Calu3 (cell line): ENCODE measurements around the gene HHATL. TPM values are rescaled to one million over a fixed set of nuclear protein-coding genes. Genes with fewer than 3 reads are reported as not detected.

ENCODE experiments used
- BruUV-seq: library from RNA; stranded (reverse); fragments of 400-500 nt; replicated peaks from 2 replicates; lab custom pipeline; 2021; lab: Mats Ljungman, UMichigan
- CTCF ChIA-PET: fragments of 300-600 bp; sonication (Branson Sonifier 250); formaldehyde crosslinking; loops from one replicate; lab custom pipeline; 2022; ENCODE audit warnings: antibody characterized with exemption; lab: Charles Lee
- DNase-seq: peaks from one replicate; pipeline ENCODE4 v3.0.0; 2022
- H3K27ac Mint-ChIP-seq: one replicate; pipeline ENCODE4 v1.8.0; 2022; ENCODE audit warnings: mixed read lengths; ENCODE audit not compliant: unreplicated experiment
- H3K27me3 Mint-ChIP-seq: one replicate; pipeline ENCODE4 v1.8.0; 2022; ENCODE audit warnings: mixed read lengths; ENCODE audit not compliant: unreplicated experiment
- H3K36me3 Mint-ChIP-seq: one replicate; pipeline ENCODE4 v1.8.0; 2022; ENCODE audit warnings: mild to moderate bottlenecking, moderate library complexity, mixed read lengths; ENCODE audit not compliant: insufficient read depth, unreplicated experiment
- H3K4me1 Mint-ChIP-seq: one replicate; pipeline ENCODE4 v1.8.0; 2022; ENCODE audit warnings: mild to moderate bottlenecking, low read depth, mixed read lengths; ENCODE audit not compliant: unreplicated experiment
- H3K4me3 Mint-ChIP-seq: one replicate; pipeline ENCODE4 v1.8.0; 2022; ENCODE audit warnings: mild to moderate bottlenecking, low read depth, moderate library complexity, mixed read lengths; ENCODE audit not compliant: unreplicated experiment
- H3K9me3 Mint-ChIP-seq: one replicate; pipeline ENCODE4 v1.8.0; 2022; ENCODE audit warnings: low read depth, mixed read lengths; ENCODE audit not compliant: unreplicated experiment
- CTCF ChIP-seq: fragments of 200-600 bp; IDR thresholded peaks from one replicate; pipeline ENCODE4 v1.8.0; 2022; ENCODE audit warnings: antibody characterized with exemption; ENCODE audit not compliant: unreplicated experiment
- intact Hi-C: fragments of 100-400 bp; cut with micrococcal nuclease; formaldehyde crosslinking; loops from one replicate; pipeline ENCODE4 v1.10.0; 2022; ENCODE audit not compliant: unreplicated experiment
- total RNA-seq: library from RNA; stranded (reverse); gene quantifications from 2 replicates; pipeline ENCODE4 v1.2.3, GENCODE V29; 2022

Gene HHATL
- total RNA-seq, 1 experiment from 2014 or later, result not detected

- DNase-seq, result no peak
- Mint-ChIP-seq H3K27me3 (no peaks in the 10 kb centered on the region), H3K27ac (no peak overlapping the region), H3K4me1 (peaks cover 20% of the 10 kb centered on the region), H3K36me3 (peaks cover 26% of the 10 kb centered on the region), H3K9me3 (no peaks in the 10 kb centered on the region), H3K4me3 (no peak overlapping the region)
- TF ChIP-seq CTCF, result no peak
- intact Hi-C loops, result no loop called here
- no TSS peak for BruUV-seq
- CTCF ChIA-PET, result interaction anchor here (0.7 kb wide), 1 partner anchor 191 kb away, joined by 7 read pairs; no protein-coding TSS in a partner anchor
These were observed 53.6 kb downstream of the HHATL start for GRCh38 chr3:42649006-42649405.

- Mint-ChIP-seq H3K27me3 (no peaks in the 10 kb centered on the region), H3K9me3 (no peaks in the 10 kb centered on the region), H3K4me1 (peaks cover 17% of the 10 kb centered on the region), H3K27ac (no peak overlapping the region), H3K4me3 (no peak overlapping the region), H3K36me3 (peaks cover 17% of the 10 kb centered on the region)
- DNase-seq, result no peak
- intact Hi-C loops, result no loop called here
- CTCF ChIA-PET, result no interaction called here
- TF ChIP-seq CTCF, result no peak
- no TSS peak for BruUV-seq
These were observed 54.7 kb downstream of the HHATL start for GRCh38 chr3:42647821-42648459.

Other genes with a start within 250 kb of the HHATL start
- gene VIPR1, start 200.2 kb downstream of the HHATL start, total RNA-seq, result 16.6 and 19.2 TPM in 2 replicates
- 32.1 and 42.3 TPM in 2 replicates for gene SEC22C, start 120.8 kb downstream of the HHATL start, total RNA-seq
- 23.7 and 25.3 TPM in 2 replicates for gene SS18L2, start 111.9 kb downstream of the HHATL start, total RNA-seq
- 61.3 and 70.0 TPM in 2 replicates for gene NKTR, start 102.1 kb downstream of the HHATL start, total RNA-seq
- 6.0 and 7.2 TPM in 2 replicates for gene ZBTB47, start 49.1 kb downstream of the HHATL start, total RNA-seq
- gene KLHL40, start 17.3 kb downstream of the HHATL start, total RNA-seq, result not detected in 2 replicates
- gene CCDC13, start 70.5 kb upstream of the HHATL start, total RNA-seq, result 0.66 and 0.68 TPM in 2 replicates
- gene HIGD1A, start 101.7 kb upstream of the HHATL start, total RNA-seq, result 88.1 and 90.4 TPM in 2 replicates
- 0.45 and 1.5 TPM in 2 replicates for gene ACKR2, start 106.6 kb upstream of the HHATL start, total RNA-seq
- gene CYP8B1, start 173.1 kb upstream of the HHATL start, total RNA-seq, result not detected in 2 replicates
- 1.1 and 1.2 TPM in 2 replicates for gene ZNF662, start 203.3 kb upstream of the HHATL start, total RNA-seq